ENCODE results near the gene MED12L.

- TF ChIP-seq CTCF (IDR thresholded peaks at IDR 0.05) (no peak), POLR2A (IDR thresholded peaks at IDR 0.05) (no peak)
These were observed 2.3 kb upstream of the MED12L start for GRCh38 chr3:151082880-151083838.

All from thyroid gland (tissue), 4 donors.